NCI-H1436 treated with DMSO at 0.1 percent for 48 hours (cell line): ENCODE measurements around the gene LOX.

ENCODE experiments used
- DNase-seq: peaks from one replicate; lab custom pipeline; 2025; lab: John Stamatoyannopoulos, UW

Gene LOX

DNA sequence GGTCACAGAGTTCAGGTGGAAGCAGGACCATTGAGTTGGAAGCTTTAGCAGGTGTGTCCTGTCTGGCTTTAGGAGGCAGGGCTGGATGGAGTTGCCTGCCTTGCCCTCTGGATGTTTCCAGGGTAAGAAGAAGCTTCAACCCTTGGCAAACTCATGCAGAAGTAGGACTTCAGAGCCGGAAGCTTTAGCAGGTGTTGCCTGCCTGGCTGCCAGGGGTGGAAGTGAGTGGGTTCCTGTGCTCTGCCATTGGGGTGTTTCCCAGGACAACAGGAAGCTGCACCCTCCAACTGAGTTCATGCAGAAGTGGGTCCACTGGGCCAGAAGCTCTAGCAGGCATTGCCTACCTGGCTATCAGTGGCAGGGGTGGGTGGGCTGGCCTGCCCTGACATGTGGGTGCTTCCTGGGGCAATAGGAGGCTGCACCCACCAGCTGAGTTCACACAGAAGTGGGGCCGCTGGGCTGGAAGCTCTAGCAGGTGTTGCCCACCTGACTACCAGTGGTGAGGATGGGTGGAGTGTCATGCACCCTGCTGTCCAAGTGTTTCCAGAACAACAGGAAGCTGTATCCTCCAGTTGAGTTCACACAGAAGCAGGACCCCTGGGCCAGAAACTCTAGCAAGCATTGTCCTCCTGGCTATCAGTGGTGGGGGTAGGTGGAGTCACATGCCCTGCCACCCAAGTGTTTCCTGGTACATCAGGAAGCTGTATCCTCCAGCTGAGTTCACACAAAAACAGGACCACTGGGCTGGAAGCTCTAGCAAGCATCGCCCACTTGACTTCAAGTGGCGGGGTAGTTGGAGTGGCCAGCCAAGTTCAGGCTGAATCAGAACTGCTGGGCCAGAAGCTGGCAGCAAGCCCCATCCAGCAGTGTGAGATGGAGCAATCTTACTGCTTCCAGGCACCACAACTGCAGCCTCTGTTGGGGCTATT lies 24.6 kb downstream of the LOX start:
- no peak for DNase-seq

DNA sequence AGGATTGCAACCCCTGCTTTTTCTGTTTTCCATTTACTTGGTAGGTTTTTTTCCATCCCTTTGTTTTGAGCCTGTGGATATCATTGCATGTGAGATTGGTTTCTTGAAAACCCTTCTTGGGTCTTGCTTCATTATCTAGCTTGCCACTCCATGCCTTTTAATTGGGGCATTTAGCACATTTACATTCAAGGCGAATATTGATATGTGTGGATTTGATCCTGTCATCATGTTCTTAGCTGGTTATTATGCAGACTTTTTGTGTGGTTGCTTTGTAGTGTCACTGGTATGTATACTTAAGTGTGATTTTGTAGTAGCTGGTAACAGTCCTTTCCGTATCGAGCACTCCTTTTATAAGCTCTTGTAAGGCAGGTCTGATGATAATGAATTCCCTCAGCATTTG lies 26.5 kb downstream of the LOX start:
- DNase-seq, result no peak

DNA sequence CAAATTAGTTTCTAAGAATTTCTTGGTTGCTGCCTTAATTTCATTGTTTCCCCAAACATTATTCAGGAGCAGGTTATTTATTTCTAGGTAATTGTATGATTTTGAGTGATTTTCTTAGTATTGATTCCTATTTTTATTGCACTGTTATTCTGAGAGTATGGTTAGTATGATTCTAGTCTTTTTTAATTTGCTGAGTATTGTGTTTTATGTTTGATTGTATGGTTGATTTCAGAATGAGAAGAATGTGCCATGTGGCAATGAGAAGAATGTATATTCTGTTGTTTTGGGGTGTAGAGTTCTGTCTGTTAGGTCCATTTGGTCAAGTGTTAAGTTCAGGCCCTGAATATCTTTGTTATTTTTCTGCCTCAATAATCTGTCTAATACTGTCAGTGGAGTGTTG lies 27.1 kb downstream of the LOX start:
- DNase-seq, result no peak

DNA sequence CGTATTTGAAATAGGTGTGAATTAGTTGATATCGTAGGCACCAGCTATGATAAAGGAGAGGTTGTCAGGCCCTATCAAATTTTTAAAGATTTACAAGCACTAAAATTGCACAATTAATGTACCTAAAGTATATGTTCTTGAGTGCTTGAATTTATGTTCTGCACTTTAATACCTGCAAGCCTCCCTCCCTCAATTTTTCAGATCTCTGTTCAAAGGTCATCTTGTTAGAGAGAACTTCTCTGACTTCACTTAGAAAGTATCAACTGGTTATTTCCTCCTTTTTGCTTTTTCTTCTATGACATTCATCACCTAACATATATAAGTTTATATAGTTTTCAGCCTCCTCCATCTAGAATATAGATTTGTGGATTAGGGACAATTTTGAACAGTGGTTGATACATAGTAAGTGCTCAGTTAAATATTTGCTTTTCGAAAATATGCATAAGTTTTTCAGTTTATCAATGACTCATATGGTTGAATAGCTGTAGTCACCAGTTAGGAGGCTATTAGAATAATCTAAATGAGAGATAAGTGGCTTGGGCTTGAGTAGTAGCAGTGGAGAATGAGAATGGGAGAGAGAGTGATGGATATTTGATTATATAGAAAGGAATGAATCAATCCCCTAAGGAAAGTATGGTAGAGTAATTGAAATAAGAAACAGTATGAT lies 37.3 kb downstream of the LOX start:
- no peak for DNase-seq

DNA sequence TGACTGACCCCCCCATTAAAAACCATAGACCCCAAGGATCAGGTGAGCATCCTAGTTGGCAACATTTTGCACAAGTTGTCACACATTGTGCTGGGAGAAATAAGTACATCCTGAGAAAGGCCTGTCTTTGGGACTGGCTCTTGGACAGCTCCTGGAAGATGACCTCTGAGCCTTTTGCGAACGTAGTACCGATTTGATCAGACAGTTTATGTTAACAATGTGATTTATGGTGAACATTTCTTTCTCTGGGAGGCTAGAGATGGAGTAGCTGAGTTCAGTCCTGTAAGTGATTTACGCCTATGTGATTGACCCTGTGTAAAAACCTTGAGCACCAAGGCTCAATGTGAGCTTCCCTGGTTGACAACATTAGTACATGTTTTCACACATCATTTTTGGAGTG lies 41.7 kb downstream of the LOX start:
- DNase-seq, result no peak

DNA sequence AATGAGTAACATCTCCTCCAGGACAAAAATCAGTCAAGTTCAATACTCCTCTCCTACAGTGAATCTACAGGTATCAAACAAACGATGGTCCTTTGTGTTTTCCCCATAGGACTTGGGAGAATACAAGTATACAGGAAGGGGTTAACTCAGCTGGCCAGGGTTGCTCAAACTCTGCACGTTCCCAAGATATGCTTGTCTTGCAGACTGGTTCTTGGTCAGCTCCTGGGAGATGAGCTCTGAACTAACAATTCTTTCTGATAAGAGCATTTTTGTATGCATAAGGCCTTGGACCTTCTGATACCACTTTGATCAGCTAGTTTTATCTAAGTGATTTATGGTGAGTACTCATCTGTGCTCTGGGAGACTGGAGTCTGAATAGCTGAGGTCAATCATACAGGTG lies 42.1 kb downstream of the LOX start:
- DNase-seq, result no peak

DNA sequence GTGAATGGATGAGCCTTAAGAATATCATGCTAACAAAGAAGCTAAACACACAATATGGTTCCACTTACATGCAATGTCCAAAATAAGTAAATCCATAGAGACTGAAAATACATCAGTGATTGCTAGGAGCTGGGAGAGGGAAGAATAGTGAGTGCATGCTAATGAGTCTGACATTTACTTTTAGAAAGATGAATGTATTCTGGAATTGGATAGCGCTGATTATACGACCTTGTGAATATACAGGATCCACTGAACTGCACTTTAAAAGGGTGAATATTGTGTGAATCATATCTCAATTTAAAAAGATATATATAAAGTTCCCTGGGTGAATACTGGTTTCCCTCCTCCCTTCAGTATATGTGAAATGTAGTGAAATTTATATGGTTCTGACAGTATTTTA lies 46.2 kb downstream of the LOX start:
- no peak for DNase-seq

DNA sequence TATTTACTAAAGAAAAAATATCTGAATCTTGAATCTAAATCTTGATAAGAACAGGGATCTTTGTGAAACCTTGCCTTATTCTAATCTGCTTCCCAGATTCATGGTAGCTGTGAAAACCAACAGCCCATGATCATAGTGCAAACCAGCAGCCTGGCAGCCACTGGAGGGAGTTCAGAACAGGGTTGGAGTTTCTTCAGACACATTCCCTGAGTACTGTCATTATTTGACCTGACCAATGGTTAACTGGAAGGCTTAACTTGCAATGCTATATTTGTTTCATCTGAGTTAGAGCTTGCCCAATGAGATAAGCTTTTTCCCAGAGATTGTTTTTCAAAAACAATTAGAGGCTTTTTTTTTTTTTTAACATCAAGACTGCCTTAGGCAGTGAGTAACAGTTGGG lies 47.8 kb downstream of the LOX start:
- no peak for DNase-seq

DNA sequence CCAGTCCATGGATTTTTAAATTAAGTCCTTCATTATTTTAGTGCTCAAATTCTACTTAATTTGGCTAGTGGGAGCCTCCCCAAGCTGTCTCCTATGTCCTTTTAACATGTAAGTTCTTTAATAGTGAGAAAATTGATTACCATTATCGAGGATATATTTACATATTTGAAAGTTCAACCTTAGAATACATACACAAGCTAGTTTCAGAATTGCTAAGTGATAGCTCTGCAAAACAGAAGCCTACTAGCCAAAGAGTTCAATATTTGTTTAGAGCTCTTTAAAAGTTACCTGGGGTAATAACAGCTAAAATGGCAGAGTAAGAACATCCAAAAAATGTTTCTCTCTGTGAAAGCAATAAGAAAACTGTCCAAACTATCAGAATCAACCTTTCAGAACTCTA lies 48.2 kb downstream of the LOX start:
- DNase-seq, result no peak

DNA sequence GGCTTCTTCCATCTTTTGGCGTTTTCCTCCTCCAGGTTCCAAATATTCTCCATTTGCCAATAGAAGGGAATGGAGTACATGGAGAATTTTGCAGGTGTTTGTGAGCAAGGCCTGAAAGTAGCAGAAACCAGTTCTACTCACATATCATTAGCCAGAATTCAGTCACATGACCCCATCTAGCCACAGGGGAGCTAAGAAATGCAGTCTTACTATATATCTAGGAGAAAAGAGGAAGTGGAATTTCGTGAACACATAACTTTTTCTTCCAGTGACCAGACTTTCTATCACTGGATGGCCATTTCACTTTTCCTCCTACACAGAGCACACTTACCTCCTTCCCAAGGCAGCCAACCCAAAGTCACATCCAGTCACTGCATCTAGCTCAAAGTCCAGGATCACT lies 55.1 kb downstream of the LOX start:
- DNase-seq, result no peak

DNA sequence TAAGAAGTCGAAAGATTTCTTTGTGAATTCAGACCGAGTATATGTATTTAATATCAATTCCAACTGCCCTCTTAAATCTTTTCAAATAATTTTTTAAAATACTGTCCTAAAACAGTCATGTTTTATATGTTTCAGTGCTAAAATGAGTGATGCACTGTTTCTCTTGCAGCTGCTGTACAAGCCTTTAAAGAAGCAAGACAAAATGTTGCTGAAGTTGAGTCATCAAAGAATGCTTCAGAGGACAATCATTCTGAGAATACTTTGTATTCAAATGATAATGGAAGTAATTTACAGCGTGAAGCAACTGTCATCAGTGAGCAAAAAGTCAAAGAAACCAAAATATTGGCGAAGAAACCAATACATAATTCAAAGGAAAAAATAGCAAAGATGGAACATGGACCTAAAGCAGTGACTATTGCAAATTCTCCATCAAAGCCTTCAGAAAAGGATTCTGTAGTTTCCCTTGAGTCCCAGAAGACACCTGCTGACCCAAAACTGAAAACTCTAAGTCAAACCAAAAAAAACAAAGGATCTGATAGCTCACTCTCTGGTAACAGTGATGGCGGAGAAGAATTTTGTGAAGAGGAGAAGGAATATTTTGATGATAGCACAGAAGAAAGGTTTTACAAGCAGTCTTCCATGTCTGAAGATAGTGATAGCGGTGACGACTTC lies 58.0 kb downstream of the LOX start:
- no peak for DNase-seq

DNA sequence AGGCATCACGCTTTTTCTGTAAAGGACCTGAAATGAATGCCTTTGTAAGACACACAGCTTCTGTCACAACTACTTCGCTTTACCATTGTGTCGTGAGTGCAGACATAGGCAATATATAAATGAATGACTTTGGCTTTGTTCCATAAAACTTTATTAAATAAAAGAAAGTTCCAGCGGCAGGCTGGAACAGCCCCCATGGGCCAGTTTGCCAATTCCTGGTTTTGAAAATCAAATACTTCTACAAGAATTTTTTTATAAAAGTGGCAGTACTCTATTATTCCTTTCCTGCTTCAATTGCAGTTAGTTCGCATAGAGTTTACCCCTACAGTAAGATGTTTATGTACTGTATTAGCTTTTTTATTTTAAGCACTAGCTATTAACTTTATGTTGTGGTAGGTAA lies 62.6 kb downstream of the LOX start:
- DNase-seq, result no peak

DNA sequence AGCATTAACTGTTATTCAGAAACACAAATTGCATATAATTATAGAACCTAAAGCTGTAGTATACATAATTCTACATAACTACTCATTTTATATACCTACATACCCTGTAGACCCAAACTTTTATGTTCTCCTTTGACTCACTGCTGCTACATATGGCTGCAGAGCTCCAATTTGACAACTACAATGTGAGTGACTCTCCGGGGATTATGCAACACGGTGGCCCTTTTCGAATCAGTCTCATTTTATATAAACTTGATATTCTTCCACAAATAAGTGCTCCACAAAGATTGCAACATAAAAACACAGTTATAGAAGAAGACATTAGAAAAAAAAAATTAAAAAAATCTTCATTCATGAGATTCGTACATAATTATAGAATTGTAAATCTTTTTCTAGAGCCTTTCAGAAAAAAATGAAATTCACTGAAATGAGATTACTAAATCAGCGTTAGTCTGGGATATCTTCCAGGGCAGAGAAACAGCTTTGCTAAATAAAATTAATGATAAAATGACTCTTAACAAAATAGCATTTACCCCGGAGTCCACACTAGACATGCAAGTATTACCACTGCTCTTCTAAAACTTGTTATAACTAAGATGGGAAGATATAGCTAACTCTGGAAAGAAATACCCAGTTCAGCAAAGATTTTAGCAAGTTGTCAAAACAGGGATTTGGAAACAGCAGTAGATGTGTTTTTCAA lies 63.7 kb downstream of the LOX start:
- no peak for DNase-seq
